Peyer's patch (tissue), 4 donors: ENCODE data around the gene RGS19. TPM values are rescaled to one million over a fixed set of nuclear protein-coding genes. Genes with fewer than 3 reads are reported as not detected.

Experiments used
- DNase-seq, 3 donors: peaks; one replicate each; pipeline ENCODE4 v3.0.0-alpha.2; 2017 to 2019
- H3K27ac ChIP-seq, 4 donors: fragments of 200-600 bp; sonication (generic); one replicate each; pipeline ENCODE4 v1.5.1; 2016 to 2019
- H3K27me3 ChIP-seq, 2 donors: fragments of 200-600 bp; sonication (generic); one replicate each; pipeline ENCODE4 v1.5.1; 2019
- H3K36me3 ChIP-seq, 3 donors: fragments of 200-600 bp; sonication (generic); one replicate each; pipeline ENCODE4 v1.5.1; 2016 to 2019
- H3K4me1 ChIP-seq, 4 donors: fragments of 200-600 bp; sonication (generic); one replicate each; pipeline ENCODE4 v1.5.1; 2016 to 2019
- H3K4me3 ChIP-seq, 4 donors: fragments of 200-600 bp; sonication (generic); 1 replicate in 3 of 4; 2 replicates in 1 of 4; pipeline ENCODE4 v1.5.1; 2016 to 2019; ENCODE audit warnings: mild to moderate bottlenecking in 1 of 4
- H3K9me3 ChIP-seq, 4 donors: fragments of 200-600 bp; sonication (generic); one replicate each; pipeline ENCODE4 v1.5.1; 2016 to 2019; ENCODE audit warnings: mild to moderate bottlenecking in 1 of 4
- CTCF ChIP-seq, 6 experiments: fragments of 450-650 bp in 4 of 6; fragments of 200-600 bp in 2 of 6; sonication (generic) in 1 of 6; IDR thresholded peaks; one replicate each; pipeline ENCODE4 v1.5.1; 2017 to 2019; ENCODE audit warnings: antibody characterized with exemption in 6 of 6, mild to moderate bottlenecking in 3 of 6, moderate library complexity in 1 of 6
- POLR2A ChIP-seq, 2 donors: fragments of 450-650 bp; IDR thresholded peaks; one replicate each; pipeline ENCODE4 v1.5.1; 2017; ENCODE audit warnings: antibody characterized with exemption in 2 of 2, mild to moderate bottlenecking in 2 of 2, moderate library complexity in 2 of 2
- small RNA-seq, 2 donors: library from RNA; depleted of rRNA; stranded (forward); fragments of <200 nt; gene quantifications; one replicate each; pipeline ENCODE3, GENCODE V24; 2016
- total RNA-seq, 4 donors: library from RNA; depleted of rRNA; stranded (reverse); fragments of >200 nt; gene quantifications; one replicate each; pipeline ENCODE4 v1.1.0, GENCODE V29; 2016

The RGS19 gene
- total RNA-seq, 4 donors from 2014 or later, result 3.3 to 39.6 (median 6.8) TPM

GRCh38 chr20:64024141-64024990 lies 55.0 kb downstream of the RGS19 start:
- Histone ChIP-seq H3K27ac (no peak overlapping the region), H3K4me3 (no peak overlapping the region), H3K36me3 (peaks cover 0 to 95% (median 4%) of the 10 kb centered on the region in 3 donors), H3K27me3 (no peaks in the 10 kb centered on the region), H3K4me1 (peaks cover 0 to 18% (median 4%) of the 10 kb centered on the region in 4 donors), H3K9me3 (no peaks in the 10 kb centered on the region)
- TF ChIP-seq POLR2A (IDR thresholded peaks at IDR 0.05) (no peak), CTCF (IDR thresholded peaks at IDR 0.05) (no peak)
- peak in 2 of 3 donors; percentile 73 for DNase-seq

- H3K4me3 ChIP-seq, result no peak overlapping the region
- no peak for DNase-seq
- H3K36me3 ChIP-seq, result peaks cover 0 to 95% (median 4%) of the 10 kb centered on the region in 3 donors
- TF ChIP-seq CTCF (IDR thresholded peaks at IDR 0.05) (no peak), POLR2A (IDR thresholded peaks at IDR 0.05) (no peak)
- H3K27ac ChIP-seq, result no peak overlapping the region
- H3K4me1 ChIP-seq, result peaks cover 0 to 18% (median 4%) of the 10 kb centered on the region in 4 donors
- H3K27me3 ChIP-seq, result no peaks in the 10 kb centered on the region
- no peaks in the 10 kb centered on the region for H3K9me3 ChIP-seq
These were observed 55.8 kb downstream of the RGS19 start for GRCh38 chr20:64023361-64024140.

Small RNA genes lying within 50 kb of the gene (small RNA-seq; reads per million reads assigned to genes)
- gene AL355803.1, result 0 reads per million in 2 donors
- gene MIR6813, result 0 reads per million in 2 donors

Other genes starting within 250 kb of the RGS19 start
- 10 to 100 TPM in 1 of 4 donors, 1 to 10 TPM in 3; 1.9 to 33.0 (median 4.4) TPM for gene ZBTB46, start 248.3 kb downstream of the RGS19 start, total RNA-seq
- not detected for gene ABHD16B, start 218.0 kb downstream of the RGS19 start, total RNA-seq
- 10 to 100 TPM; 59.4 to 78.7 (median 65.1) TPM for gene TPD52L2, start 214.2 kb downstream of the RGS19 start, total RNA-seq
- gene DNAJC5, start 184.4 kb downstream of the RGS19 start, total RNA-seq, result 100 to 1,000 TPM in 3 of 4 donors, 10 to 100 TPM in 1; 41.3 to 137 (median 113) TPM
- gene UCKL1, start 123.1 kb downstream of the RGS19 start, total RNA-seq, result 100 to 1,000 TPM in 3 of 4 donors, 10 to 100 TPM in 1; 70.4 to 189 (median 136) TPM
- gene ZNF512B, start 109.6 kb downstream of the RGS19 start, total RNA-seq, result 1 to 10 TPM; 5.8 to 7.4 (median 6.4) TPM
- gene SAMD10, start 99.9 kb downstream of the RGS19 start, total RNA-seq, result 10 to 100 TPM in 3 of 4 donors, 1 to 10 TPM in 1; 1.7 to 14.3 (median 11.1) TPM
- gene PRPF6, start 98.4 kb downstream of the RGS19 start, total RNA-seq, result 10 to 100 TPM; 49.6 to 95.7 (median 64.2) TPM
- 1 to 10 TPM in 2 of 4 donors, under 1 TPM in 2; 0.18 to 2.1 (median 1.1) TPM for gene C20orf204, start 43.3 kb downstream of the RGS19 start, total RNA-seq
- 1 to 10 TPM in 3 of 4 donors, not detected in 1; 2.8 to 6.6 (median 3.4) TPM for gene SOX18, start 29.9 kb downstream of the RGS19 start, total RNA-seq
- 10 to 100 TPM in 2 of 4 donors, 1 to 10 TPM in 2; 4.7 to 19.8 (median 8.3) TPM for gene TCEA2, start 16.3 kb downstream of the RGS19 start, total RNA-seq
- under 1 TPM in 1 of 4 donors, not detected in 3; 0.27 TPM for gene OPRL1, start 564 bp upstream of the RGS19 start, total RNA-seq
- gene LKAAEAR1, start 4.9 kb upstream of the RGS19 start, total RNA-seq, result not detected
- not detected for gene NPBWR2, start 28.0 kb upstream of the RGS19 start, total RNA-seq
- under 1 TPM in 2 of 4 donors, not detected in 2; 0.18 to 0.83 TPM for gene MYT1, start 84.9 kb upstream of the RGS19 start, total RNA-seq
- 10 to 100 TPM; 34.5 to 90.8 (median 46.9) TPM for gene PCMTD2, start 176.2 kb upstream of the RGS19 start, total RNA-seq